ENCODE measurements around the gene ARID1B. TPM values are rescaled to one million over a fixed set of nuclear protein-coding genes. Genes with fewer than 3 reads are reported as not detected.
"Not testable (repeated sequence)": the region's sequence is repeated elsewhere in the genome, so short reads cannot be mapped to it uniquely, and the experiment has no call there.

Gene ARID1B
- total and polyA plus RNA-seq, 4 donors: 49.8 to 90.9 (median 59.0) TPM

DNA sequence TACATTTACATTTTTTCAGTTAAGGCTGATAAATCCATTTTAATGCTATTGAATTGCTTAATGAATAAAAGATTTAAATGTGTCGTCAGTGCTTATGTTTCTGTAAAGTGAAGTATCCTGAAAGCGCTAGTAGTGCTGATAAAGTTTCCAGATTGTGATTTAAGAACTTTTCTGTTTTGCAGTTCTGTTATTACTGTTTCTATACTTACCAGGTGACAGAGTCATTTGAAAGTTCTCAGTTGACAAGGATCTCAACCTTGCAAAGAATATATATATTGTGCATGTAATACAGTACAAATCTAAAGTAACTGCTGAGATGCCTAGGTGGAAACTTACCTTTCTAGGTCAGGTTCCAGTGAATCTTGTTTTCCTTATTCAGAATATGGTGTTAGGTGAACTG is 201.8 kb downstream of the ARID1B start:
- H3K36me3 ChIP-seq (ENCODE audit: control insufficient read depth, insufficient read depth, low read length): no peaks in the 10 kb centered on the region
- no peak overlapping the region for H3K27ac ChIP-seq (ENCODE audit: low read depth, low read length)
- DNase-seq (ENCODE audit: low read depth in 4 of 6, low spot score in 6 of 6): no peak
- H3K4me3 ChIP-seq (ENCODE audit: low read depth, low read length): no peak overlapping the region
- H3K4me1 ChIP-seq (ENCODE audit: control insufficient read depth, insufficient read depth, low read length): peaks cover 14% of the 10 kb centered on the region
- no peaks in the 10 kb centered on the region for H3K9me3 ChIP-seq (ENCODE audit: control insufficient read depth, insufficient read depth, low read length)
- no peaks in the 10 kb centered on the region for H3K27me3 ChIP-seq (ENCODE audit: control insufficient read depth, insufficient read depth, low read length)
- WGBS (ENCODE audit: insufficient coverage): 80% methylated on average over 1 of the region's 2 CpGs

DNA sequence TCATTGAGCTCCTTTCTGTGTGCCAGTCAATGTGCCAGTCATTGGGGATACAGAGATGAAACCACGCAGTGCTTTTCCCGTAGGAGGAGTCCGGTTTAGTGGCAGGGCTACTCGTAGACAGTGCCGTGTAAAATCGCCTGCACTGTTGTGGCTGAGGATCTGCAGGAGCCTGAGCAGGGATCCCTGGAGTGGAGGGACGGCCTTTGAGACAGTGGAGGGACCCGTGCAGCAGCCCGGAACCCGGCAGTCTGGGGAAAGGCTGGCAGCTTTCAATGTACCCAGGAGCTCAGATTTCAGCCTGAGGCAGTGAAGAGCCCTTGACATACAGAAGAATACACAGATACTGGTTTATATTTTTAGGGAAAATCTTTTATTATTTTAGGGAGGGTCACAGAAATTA is 203.3 kb downstream of the ARID1B start:
- H3K9me3 ChIP-seq (ENCODE audit: control insufficient read depth, insufficient read depth, low read length): no peaks in the 10 kb centered on the region
- no peaks in the 10 kb centered on the region for H3K27me3 ChIP-seq (ENCODE audit: control insufficient read depth, insufficient read depth, low read length)
- no peak overlapping the region for H3K27ac ChIP-seq (ENCODE audit: low read depth, low read length)
- no peak for DNase-seq (ENCODE audit: low read depth in 4 of 6, low spot score in 6 of 6)
- peaks cover 14% of the 10 kb centered on the region for H3K4me1 ChIP-seq (ENCODE audit: control insufficient read depth, insufficient read depth, low read length)
- no peaks in the 10 kb centered on the region for H3K36me3 ChIP-seq (ENCODE audit: control insufficient read depth, insufficient read depth, low read length)
- WGBS (ENCODE audit: insufficient coverage): 37% methylated on average over 9 of the region's 10 CpGs
- no peak overlapping the region for H3K4me3 ChIP-seq (ENCODE audit: low read depth, low read length)

DNA sequence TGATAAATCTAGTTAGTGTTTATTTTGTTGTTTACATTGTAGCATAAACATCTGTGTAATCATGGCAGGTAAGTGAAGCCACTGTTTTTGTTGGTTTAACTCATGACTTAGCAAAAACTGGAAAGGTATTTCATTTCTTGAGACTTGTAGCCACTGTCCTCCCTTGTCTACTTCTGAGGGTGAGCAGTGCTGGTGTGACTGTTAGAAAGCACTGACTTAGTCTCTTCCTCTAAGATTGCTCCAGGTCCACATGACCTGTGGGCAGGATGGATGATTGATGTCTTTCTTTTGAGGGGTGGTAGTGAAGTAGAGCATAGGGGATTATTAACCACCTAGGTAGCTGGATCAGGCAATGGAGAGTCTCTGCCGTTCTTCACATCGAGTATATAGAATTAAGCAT is 203.8 kb downstream of the ARID1B start:
- Histone ChIP-seq H3K4me3 (ENCODE audit: low read depth, low read length) (no peak overlapping the region), H3K4me1 (ENCODE audit: control insufficient read depth, insufficient read depth, low read length) (peaks cover 14% of the 10 kb centered on the region), H3K9me3 (ENCODE audit: control insufficient read depth, insufficient read depth, low read length) (no peaks in the 10 kb centered on the region), H3K36me3 (ENCODE audit: control insufficient read depth, insufficient read depth, low read length) (no peaks in the 10 kb centered on the region), H3K27ac (ENCODE audit: low read depth, low read length) (no peak overlapping the region), H3K27me3 (ENCODE audit: control insufficient read depth, insufficient read depth, low read length) (no peaks in the 10 kb centered on the region)
- WGBS (ENCODE audit: insufficient coverage): no CpG with 5 or more reads among the region's 2 CpGs
- DNase-seq (ENCODE audit: low read depth in 4 of 6, low spot score in 6 of 6): no peak

DNA sequence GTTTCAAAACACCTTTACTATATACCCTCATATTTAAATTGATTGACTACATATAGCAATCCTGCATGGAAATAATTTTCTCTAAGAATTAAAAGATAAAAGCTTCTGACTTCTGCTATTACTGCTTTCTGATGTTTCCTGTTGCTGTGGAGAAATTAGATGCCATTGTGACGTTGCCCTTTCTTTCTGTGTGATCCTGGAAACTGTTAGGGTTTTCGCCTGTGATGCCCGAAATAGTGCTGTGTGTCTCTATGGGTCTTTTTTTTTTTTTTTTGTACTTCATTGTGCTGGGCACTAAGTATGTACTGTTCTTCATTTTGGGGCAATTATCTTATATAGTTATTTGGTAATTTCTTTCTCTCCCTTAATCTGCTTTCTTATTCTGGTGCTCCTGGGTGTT is 205.0 kb downstream of the ARID1B start:
- Histone ChIP-seq H3K4me3 (ENCODE audit: low read depth, low read length) (no peak overlapping the region), H3K9me3 (ENCODE audit: control insufficient read depth, insufficient read depth, low read length) (no peaks in the 10 kb centered on the region), H3K27ac (ENCODE audit: low read depth, low read length) (no peak overlapping the region), H3K27me3 (ENCODE audit: control insufficient read depth, insufficient read depth, low read length) (no peaks in the 10 kb centered on the region), H3K4me1 (ENCODE audit: control insufficient read depth, insufficient read depth, low read length) (peaks cover 9% of the 10 kb centered on the region), H3K36me3 (ENCODE audit: control insufficient read depth, insufficient read depth, low read length) (no peaks in the 10 kb centered on the region)
- WGBS (ENCODE audit: insufficient coverage): no CpG with 5 or more reads among the region's 3 CpGs
- DNase-seq (ENCODE audit: low read depth in 4 of 6, low spot score in 6 of 6): no peak

DNA sequence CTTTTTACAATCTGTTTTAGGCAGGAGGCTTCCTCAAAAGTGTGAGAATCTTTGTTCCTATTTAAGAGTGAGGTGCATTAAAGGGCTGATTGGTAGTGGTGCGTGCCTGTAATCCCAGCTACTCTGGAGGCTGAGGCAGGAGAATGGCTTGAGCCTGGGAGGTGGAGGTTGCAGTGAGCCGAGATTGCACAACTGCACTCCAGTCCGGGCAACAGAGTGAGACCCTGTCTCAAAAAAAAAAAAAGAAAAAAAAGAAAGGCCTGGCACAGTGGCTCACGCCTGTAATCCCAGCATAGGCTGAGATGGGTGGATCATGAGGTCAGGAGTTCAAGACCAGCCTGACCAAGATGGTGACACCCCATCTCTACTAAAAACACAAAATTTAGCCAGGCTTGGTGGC is 205.7 kb downstream of the ARID1B start:
- not testable (repeated sequence) for H3K36me3 ChIP-seq (ENCODE audit: control insufficient read depth, insufficient read depth, low read length); H3K4me3 ChIP-seq (ENCODE audit: low read depth, low read length); H3K27ac ChIP-seq (ENCODE audit: low read depth, low read length); DNase-seq (ENCODE audit: low read depth in 4 of 6, low spot score in 6 of 6); H3K4me1 ChIP-seq (ENCODE audit: control insufficient read depth, insufficient read depth, low read length); H3K9me3 ChIP-seq (ENCODE audit: control insufficient read depth, insufficient read depth, low read length); H3K27me3 ChIP-seq (ENCODE audit: control insufficient read depth, insufficient read depth, low read length)
- 87% methylated on average over 2 of the region's 4 CpGs for WGBS (ENCODE audit: insufficient coverage)

DNA sequence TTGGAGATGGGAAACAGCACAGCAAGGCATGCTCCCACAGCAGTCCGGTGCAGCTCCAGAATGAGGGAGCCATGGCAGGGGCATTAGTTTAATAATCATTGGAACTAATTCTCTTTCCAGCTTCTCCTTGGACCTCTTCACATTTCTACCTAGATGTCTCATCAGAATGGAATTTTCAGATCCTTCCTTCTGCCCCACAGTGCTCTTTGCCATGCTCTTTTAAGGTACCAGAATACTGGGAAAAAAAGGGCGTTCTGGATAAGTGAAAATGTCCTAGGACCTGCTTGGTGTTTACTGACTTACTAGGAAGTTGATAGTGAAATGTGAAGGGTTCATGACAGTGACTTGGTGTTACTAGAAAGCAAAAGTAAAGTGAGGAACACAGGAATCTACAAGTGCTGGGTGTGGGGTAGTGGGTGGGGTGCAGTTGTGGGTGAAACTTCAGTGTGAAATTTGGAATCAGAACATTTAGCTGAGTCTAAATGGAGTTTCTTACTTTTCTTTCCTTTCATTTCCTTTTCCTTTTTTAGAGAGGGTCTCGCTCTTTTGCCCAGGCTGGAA is 207.1 kb downstream of the ARID1B start:
- WGBS (ENCODE audit: insufficient coverage): 90% methylated on average over 1 of the region's 3 CpGs
- Histone ChIP-seq H3K27me3 (ENCODE audit: control insufficient read depth, insufficient read depth, low read length) (no peaks in the 10 kb centered on the region), H3K4me1 (ENCODE audit: control insufficient read depth, insufficient read depth, low read length) (peaks cover 7% of the 10 kb centered on the region), H3K9me3 (ENCODE audit: control insufficient read depth, insufficient read depth, low read length) (no peaks in the 10 kb centered on the region), H3K27ac (ENCODE audit: low read depth, low read length) (no peak overlapping the region), H3K36me3 (ENCODE audit: control insufficient read depth, insufficient read depth, low read length) (no peaks in the 10 kb centered on the region), H3K4me3 (ENCODE audit: low read depth, low read length) (no peak overlapping the region)
- no peak for DNase-seq (ENCODE audit: low read depth in 4 of 6, low spot score in 6 of 6)

DNA sequence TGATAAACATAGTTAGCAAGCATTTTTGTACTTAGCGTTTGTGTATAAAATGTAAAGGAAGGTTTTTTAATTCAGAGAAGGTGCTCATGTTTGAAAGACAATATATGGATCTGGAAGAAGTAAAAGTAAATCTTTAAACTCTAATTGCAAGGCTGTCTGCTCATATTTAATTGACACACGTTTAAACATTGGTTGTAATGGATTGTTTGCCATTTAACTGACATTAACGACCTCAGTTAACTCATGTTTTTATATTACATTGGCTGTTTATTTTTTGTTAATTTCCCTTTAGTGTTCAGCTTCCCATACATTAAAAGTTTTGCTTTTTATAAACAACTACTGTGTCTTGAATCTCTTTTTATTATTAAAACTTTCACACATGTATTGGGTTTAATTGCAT is 208.1 kb downstream of the ARID1B start:
- no peaks in the 10 kb centered on the region for H3K36me3 ChIP-seq (ENCODE audit: control insufficient read depth, insufficient read depth, low read length)
- no peak overlapping the region for H3K4me3 ChIP-seq (ENCODE audit: low read depth, low read length)
- peaks cover 5% of the 10 kb centered on the region for H3K4me1 ChIP-seq (ENCODE audit: control insufficient read depth, insufficient read depth, low read length)
- no CpG with 5 or more reads among the region's 3 CpGs for WGBS (ENCODE audit: insufficient coverage)
- H3K27ac ChIP-seq (ENCODE audit: low read depth, low read length): no peak overlapping the region
- no peaks in the 10 kb centered on the region for H3K27me3 ChIP-seq (ENCODE audit: control insufficient read depth, insufficient read depth, low read length)
- no peaks in the 10 kb centered on the region for H3K9me3 ChIP-seq (ENCODE audit: control insufficient read depth, insufficient read depth, low read length)
- no peak for DNase-seq (ENCODE audit: low read depth in 4 of 6, low spot score in 6 of 6)

DNA sequence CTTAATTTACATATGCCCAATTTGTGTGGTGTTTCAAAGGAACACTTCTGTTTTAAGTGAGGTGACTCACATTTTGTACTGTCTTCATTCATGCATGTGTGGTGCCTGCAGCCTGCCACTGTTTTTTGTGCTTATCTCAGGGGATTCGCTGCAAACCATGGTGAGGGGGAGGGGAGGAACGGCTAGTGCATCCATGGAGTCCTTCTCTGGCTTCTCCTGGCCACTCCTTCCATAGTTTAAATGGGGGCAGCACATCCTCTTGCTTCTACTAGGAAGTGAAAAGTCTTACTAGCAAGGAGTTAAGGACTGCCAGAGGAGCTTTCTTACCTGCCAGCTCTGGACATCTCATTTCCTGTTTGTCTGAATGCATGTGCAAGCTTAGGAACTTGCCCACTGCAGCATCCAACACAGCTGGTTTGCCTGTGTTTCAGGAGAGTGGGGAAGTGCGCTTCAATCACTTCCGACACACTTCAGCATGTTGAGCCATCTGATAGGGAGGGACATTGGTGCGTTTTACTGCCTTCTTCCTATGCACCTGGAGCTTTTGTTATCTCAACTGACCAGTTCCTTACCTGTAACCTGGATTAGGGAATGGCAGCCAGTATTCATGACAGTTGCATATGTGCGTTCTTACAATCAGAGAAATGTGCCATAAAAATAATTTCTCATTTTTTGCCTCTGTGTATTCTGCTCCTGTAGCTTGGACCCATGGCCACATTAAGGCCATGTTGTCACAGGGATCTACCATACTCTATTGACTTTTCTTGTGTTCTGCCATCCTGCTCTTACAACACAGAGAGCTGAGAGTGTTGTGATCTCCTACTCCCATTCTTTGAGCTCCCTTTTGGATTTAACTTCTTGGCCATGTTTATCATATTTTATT is 211.3 kb downstream of the ARID1B start:
- Histone ChIP-seq H3K27me3 (ENCODE audit: control insufficient read depth, insufficient read depth, low read length) (no peaks in the 10 kb centered on the region), H3K4me3 (ENCODE audit: low read depth, low read length) (no peak overlapping the region), H3K9me3 (ENCODE audit: control insufficient read depth, insufficient read depth, low read length) (no peaks in the 10 kb centered on the region), H3K27ac (ENCODE audit: low read depth, low read length) (no peak overlapping the region), H3K4me1 (ENCODE audit: control insufficient read depth, insufficient read depth, low read length) (peaks cover 8% of the 10 kb centered on the region), H3K36me3 (ENCODE audit: control insufficient read depth, insufficient read depth, low read length) (no peaks in the 10 kb centered on the region)
- DNase-seq (ENCODE audit: low read depth in 4 of 6, low spot score in 6 of 6): no peak
- no CpG with 5 or more reads among the region's 6 CpGs for WGBS (ENCODE audit: insufficient coverage)

DNA sequence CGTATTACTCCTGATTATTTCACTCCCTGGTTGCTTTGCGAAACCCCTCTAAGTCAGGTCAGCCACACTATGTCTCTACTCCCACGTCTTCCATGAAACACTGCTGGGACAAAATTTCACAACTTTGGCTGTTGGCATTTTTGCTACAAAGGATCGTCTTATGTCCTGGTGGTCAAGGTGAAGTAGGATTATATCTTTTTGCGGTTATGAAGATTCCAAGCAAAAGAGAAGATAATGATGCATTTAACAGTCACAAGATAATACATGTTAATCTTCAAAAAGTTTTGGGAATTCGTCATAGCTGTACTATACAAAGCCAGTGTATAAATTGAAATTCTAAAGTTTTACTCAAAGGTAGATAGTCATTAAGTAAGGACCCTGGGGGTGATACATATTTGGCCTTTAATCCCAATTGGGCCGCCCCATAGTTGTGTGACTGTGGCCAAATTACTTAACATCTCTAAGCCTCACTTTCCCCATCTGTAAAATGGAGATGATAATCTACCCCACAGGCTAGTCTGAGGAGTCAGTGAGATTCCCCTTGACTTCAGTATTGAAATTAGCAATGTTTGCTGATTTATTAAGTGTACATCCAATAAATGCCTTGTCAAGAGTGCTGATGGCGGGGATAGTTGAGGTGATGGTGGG is 212.1 kb downstream of the ARID1B start:
- Histone ChIP-seq H3K27me3 (ENCODE audit: control insufficient read depth, insufficient read depth, low read length) (no peaks in the 10 kb centered on the region), H3K4me3 (ENCODE audit: low read depth, low read length) (no peak overlapping the region), H3K9me3 (ENCODE audit: control insufficient read depth, insufficient read depth, low read length) (no peaks in the 10 kb centered on the region), H3K27ac (ENCODE audit: low read depth, low read length) (no peak overlapping the region), H3K36me3 (ENCODE audit: control insufficient read depth, insufficient read depth, low read length) (no peaks in the 10 kb centered on the region), H3K4me1 (ENCODE audit: control insufficient read depth, insufficient read depth, low read length) (peaks cover 8% of the 10 kb centered on the region)
- no peak for DNase-seq (ENCODE audit: low read depth in 4 of 6, low spot score in 6 of 6)
- 93% methylated on average over 3 of the region's 8 CpGs for WGBS (ENCODE audit: insufficient coverage)
